Activated naive CD8-positive, alpha-beta T cell treated with anti-CD3 and anti-CD28 coated beads for 36 hours (primary cell): ENCODE measurements around the gene ATP1B4. TPM values are rescaled to one million over a fixed set of nuclear protein-coding genes. Genes with fewer than 3 reads are reported as not detected.
A peak's percentile ranks its signal among the peaks of the same experiment; 100 is the strongest.

ENCODE experiments used
- DNase-seq: peaks from one replicate; pipeline ENCODE4 v3.0.0; 2021
- H3K27ac Mint-ChIP-seq: one replicate; pipeline ENCODE4 v1.8.0; 2022; ENCODE audit warnings: mild to moderate bottlenecking, moderate library complexity, mixed read lengths
- H3K27me3 Mint-ChIP-seq: one replicate; pipeline ENCODE4 v1.8.0; 2022; ENCODE audit warnings: mild to moderate bottlenecking, mixed read lengths
- H3K36me3 Mint-ChIP-seq: one replicate; pipeline ENCODE4 v1.8.0; 2021; ENCODE audit warnings: mild to moderate bottlenecking, mixed read lengths
- H3K4me1 Mint-ChIP-seq: one replicate; pipeline ENCODE4 v1.8.0; 2021; ENCODE audit warnings: mixed read lengths
- H3K4me3 Mint-ChIP-seq: one replicate; pipeline ENCODE4 v1.8.0; 2022; ENCODE audit warnings: mild to moderate bottlenecking, moderate library complexity, mixed read lengths
- H3K9me3 Mint-ChIP-seq: one replicate; pipeline ENCODE4 v1.8.0; 2022; ENCODE audit warnings: mixed read lengths
- total RNA-seq, 2 experiments: library from RNA; stranded (reverse); gene quantifications; one replicate each; pipeline ENCODE4 v1.2.3, GENCODE V29; 2021

The ATP1B4 gene
- total RNA-seq, 2 experiments from 2014 or later: not detected

DNA sequence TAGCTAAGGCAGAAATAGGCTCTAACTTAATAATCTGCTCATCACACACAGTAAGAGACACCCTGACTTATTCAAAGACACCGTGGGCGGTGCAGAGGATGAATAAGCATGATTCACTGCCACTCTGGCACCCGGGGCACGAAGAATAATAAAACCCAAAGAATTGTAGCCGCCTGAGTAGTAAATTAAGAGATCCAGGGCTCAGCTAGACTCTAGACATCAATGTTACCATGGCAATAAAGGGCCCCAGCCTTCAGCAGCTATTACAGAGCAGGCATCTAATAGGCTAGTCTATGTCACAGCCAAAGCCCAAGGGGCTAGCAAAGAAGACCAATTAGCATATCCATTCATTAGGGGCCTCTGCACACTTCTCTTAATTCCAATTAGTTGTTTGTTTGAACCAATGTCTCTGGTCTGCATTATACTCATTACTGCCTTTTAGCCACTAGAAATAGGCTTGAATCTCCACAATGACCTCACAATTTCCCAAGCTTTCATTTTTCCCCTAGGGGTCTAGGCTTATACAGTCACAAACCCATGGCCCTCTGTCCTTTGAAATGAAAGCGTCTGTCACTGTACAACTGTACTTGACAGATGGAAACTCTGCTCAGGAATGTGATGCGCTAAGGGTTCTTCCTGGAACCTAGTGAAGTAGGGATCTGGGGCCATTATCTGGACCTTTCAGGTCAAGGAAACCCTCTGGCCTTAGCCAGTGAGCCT is 3.0 kb upstream of the ATP1B4 start:
- H3K4me3 Mint-ChIP-seq: no peak overlapping the region
- H3K36me3 Mint-ChIP-seq: no peaks in the 10 kb centered on the region
- no peak overlapping the region for H3K27ac Mint-ChIP-seq

DNA sequence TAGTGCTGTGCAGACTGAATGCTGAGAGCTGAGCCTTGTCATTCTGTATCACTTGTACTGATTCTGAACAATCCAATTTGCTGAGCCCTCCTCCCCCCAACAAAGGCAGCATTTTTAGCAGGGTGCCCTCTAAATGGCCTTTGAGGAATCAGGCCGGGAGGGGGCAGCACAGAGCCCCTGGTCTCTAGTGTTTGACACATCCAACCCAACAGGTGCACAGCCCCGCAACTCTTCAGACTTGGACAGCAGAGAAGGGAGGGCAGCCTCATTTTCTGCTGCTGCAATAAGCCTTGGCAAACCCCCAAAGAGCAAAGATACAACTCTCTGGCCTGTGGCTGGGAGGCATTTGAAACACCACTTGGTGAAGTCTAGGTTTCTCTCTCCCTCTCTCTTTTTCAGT is 3.4 kb downstream of the ATP1B4 start:
- Mint-ChIP-seq H3K4me3 (no peak overlapping the region), H3K36me3 (no peaks in the 10 kb centered on the region), H3K27ac (no peak overlapping the region), H3K4me1 (no peaks in the 10 kb centered on the region), H3K27me3 (no peaks in the 10 kb centered on the region), H3K9me3 (no peaks in the 10 kb centered on the region)
- peak; percentile 11 for DNase-seq

More for the DNA sequence above, 3.0 kb upstream of the ATP1B4 start:
- Mint-ChIP-seq H3K27me3 (no peaks in the 10 kb centered on the region), H3K9me3 (no peaks in the 10 kb centered on the region), H3K4me1 (peaks cover 7% of the 10 kb centered on the region)
- DNase-seq: peak; percentile 3

DNA sequence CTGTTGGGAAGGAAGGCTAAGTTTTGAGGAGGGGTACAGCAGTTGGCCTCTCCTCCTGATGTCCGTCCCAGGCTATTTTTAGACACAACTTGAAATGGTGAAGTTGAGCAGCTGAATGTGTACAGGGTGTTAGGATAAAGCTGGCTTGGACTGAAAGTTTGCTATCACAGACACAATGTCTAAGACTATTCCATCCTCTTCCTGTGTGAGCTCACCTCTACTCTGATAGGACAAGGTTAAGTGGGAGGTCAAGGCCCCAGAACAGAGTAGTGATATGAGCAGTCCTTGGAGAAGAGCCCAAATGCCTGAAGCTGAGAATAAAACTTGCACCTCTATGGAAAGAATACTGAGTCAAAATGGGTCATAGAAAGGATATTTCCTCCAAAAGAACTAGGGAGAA is 4.1 kb downstream of the ATP1B4 start:
- Mint-ChIP-seq H3K4me1 (no peaks in the 10 kb centered on the region), H3K36me3 (no peaks in the 10 kb centered on the region), H3K27me3 (no peaks in the 10 kb centered on the region), H3K9me3 (no peaks in the 10 kb centered on the region), H3K27ac (no peak overlapping the region), H3K4me3 (no peak overlapping the region)
- no peak for DNase-seq

DNA sequence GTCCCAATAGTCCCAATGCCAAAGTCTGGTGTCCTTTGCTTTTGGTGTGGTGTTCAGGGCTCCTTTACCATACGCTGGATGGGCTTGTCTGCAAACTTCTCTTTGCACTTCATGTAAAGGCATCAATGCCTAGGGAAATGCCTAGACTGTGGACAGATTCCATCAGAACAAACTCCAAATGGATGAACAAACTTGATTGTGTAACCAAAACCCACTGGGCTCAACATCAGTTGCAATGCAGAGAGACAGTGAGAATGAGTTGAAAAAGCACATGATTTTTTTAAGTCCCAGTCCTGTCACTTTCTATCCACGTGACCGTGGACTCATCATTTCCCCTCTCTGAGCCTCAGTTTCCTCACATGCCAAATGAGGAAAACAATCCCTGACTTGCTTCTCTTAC is 4.9 kb downstream of the ATP1B4 start:
- Mint-ChIP-seq H3K4me3 (no peak overlapping the region), H3K4me1 (no peaks in the 10 kb centered on the region), H3K27ac (no peak overlapping the region), H3K9me3 (no peaks in the 10 kb centered on the region), H3K27me3 (no peaks in the 10 kb centered on the region), H3K36me3 (no peaks in the 10 kb centered on the region)
- no peak for DNase-seq

DNA sequence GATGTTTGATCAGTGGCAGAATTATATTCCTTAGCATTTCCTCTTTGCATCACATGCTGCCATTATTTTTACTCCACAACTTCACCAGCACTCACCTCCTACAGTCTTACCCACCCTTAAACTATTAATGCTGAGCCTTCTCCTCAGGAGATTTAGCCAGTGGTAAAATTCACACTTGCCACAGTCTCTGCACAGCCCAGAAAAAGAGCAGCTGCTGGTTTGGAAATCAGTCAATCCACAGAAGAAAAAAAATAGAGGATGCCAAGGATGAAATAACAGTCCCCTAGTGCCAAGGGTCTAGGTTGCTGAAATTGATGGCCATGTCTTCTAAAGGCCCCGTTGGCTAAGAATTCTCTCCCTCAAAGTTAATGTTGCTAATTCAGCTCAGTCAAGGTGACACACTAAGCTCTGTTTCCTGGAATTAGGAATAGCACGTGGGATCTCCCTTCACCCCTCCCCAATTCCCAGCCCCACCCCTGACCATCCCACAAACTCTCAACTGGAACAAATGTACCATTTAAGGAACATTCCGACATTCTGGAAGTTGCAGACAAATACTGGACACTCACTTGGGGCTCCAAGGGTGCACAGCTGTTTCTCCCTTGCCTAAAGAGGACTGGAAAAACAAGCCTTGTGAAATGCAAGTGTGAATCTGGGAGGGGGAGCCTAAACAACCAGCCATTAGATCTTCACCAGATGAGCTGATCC is 5.7 kb downstream of the ATP1B4 start:
- Mint-ChIP-seq H3K9me3 (no peaks in the 10 kb centered on the region), H3K4me1 (no peaks in the 10 kb centered on the region), H3K4me3 (no peak overlapping the region), H3K36me3 (no peaks in the 10 kb centered on the region), H3K27ac (no peak overlapping the region), H3K27me3 (no peaks in the 10 kb centered on the region)
- no peak for DNase-seq

DNA sequence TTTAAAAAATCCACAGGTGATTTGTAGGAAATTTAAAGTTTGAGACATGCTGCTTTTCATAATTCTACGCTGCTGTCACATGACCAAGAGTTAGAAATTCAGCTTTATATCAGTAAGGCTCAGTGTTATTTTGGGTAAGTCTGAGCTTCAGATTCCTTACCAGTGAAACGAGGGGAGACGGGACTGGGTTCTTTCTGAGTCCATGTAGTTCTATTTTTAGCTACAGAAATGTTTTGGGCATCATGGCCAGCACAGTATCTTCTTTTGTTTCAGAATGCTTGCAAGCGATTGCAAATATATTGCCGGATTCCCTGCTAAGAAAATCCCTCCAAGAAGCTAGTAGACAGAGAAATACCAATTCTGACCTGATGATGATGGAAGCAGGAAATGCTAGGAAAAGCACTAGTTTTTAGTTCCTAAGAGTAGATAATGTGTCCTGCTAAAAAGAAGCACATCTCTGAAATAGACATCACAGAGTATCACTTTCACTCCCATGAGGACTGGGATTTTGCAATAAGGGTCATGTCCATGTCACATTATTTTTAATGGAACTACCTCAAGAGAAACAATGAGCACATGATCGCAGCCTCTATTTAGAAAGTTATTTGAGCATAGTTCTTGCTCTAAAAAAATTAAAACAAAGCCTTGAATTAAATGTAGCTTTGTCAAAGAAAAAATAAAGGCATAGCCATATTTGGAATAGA is 10.9 kb downstream of the ATP1B4 start:
- H3K36me3 Mint-ChIP-seq: no peaks in the 10 kb centered on the region

DNA sequence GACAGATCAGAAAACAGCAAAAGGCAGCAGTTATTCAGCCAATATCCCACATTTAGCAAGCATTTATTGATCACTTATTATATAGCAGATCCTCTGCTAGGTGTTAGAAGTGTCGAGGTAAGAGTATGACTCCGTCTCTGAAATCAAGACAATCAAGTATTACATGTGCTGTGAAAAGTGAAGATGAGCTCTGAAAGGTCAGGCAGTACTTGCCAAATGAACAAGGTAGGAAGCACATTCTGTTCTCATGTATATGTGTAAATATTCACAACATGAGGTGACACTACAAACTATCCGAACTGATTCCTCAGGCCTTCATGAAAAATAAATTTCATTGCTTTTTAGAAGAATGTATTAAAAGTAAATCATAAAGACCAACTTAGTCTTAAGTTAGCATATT is 15.3 kb downstream of the ATP1B4 start:
- H3K4me1 Mint-ChIP-seq: peaks cover 8% of the 10 kb centered on the region
- no peaks in the 10 kb centered on the region for H3K36me3 Mint-ChIP-seq
- no peaks in the 10 kb centered on the region for H3K9me3 Mint-ChIP-seq
- no peak overlapping the region for H3K4me3 Mint-ChIP-seq
- no peaks in the 10 kb centered on the region for H3K27me3 Mint-ChIP-seq
- DNase-seq: no peak
- H3K27ac Mint-ChIP-seq: no peak overlapping the region

More for the DNA sequence above, 10.9 kb downstream of the ATP1B4 start:
- Mint-ChIP-seq H3K27me3 (no peaks in the 10 kb centered on the region), H3K27ac (no peak overlapping the region), H3K9me3 (no peaks in the 10 kb centered on the region), H3K4me3 (no peak overlapping the region), H3K4me1 (no peaks in the 10 kb centered on the region)
- DNase-seq: no peak

DNA sequence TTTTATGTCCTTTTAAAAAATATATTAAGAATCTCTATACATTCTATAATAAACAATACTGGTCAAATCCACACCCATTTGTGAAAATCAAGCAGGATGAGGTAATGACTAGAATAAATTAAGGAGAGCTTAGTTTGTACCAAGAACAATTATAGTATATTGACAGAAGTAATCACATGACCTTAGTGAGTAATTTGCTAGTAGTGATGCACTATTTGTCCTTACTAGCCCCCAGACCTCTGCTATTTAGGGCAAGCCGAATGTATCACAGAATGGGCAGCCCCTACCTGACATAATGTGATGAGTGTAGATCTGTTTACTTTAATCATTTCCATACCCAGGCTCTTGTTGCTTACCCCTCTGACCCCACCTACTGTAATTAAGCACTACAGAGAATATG is 15.8 kb downstream of the ATP1B4 start:
- no peaks in the 10 kb centered on the region for H3K36me3 Mint-ChIP-seq
- no peaks in the 10 kb centered on the region for H3K9me3 Mint-ChIP-seq
- H3K27ac Mint-ChIP-seq: no peak overlapping the region
- no peak for DNase-seq
- H3K27me3 Mint-ChIP-seq: no peaks in the 10 kb centered on the region
- peaks cover 8% of the 10 kb centered on the region for H3K4me1 Mint-ChIP-seq
- H3K4me3 Mint-ChIP-seq: no peak overlapping the region

DNA sequence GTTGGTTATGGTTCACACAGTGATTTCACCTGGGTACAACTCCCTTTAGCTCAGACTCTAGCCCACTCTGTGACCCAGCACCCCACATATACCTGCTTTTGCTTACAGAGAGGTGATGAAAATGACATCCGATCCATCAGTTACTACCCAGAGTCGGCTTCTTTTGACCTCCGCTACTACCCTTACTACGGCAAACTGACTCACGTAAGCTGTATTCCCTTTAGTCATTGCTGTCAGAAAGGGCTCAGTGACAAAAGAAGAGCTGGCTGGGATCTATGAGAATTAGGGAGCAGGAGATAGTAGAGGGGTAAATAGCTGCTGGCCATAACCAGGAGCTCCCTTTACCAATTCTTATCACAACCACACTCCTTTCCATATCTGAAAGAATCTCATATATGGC is 16.7 kb downstream of the ATP1B4 start:
- no peaks in the 10 kb centered on the region for H3K27me3 Mint-ChIP-seq
- DNase-seq: no peak
- no peaks in the 10 kb centered on the region for H3K9me3 Mint-ChIP-seq
- no peaks in the 10 kb centered on the region for H3K36me3 Mint-ChIP-seq
- peaks cover 8% of the 10 kb centered on the region for H3K4me1 Mint-ChIP-seq
- H3K27ac Mint-ChIP-seq: no peak overlapping the region
- H3K4me3 Mint-ChIP-seq: no peak overlapping the region

DNA sequence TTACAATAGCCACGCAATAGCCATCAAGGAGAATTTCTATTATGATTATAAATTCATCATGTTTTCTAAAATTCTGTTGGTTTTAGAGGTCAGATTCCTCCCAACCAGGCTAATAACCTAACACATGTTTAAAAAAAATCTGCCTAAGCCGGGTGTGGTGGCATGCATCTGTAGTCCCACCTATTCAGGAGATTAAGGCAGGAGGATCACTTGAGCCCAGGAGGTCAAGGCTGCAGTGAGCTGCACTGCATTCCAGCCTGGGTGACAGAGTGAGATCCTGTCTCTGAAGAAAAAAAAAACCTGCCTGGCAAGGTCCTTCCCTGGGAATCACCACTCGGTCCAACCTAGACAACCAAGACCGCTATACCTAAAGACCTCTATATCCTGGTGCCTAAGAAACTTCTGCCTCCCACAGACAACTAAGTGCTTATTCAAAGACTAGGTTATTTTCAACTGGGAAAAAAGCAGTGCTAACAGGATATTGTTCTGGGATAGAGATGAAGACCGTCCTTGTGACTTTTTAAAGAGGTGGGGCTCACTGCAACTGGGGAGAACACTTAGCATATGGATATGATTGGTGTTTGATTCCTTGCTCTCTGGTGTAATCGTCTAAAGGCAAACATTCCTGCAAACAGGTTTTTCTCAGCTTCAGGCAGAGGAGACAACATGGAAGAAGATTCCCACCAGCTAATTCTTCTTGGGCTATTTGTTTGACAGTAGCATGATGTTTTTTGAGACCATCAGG is 18.2 kb downstream of the ATP1B4 start:
- peaks cover 8% of the 10 kb centered on the region for H3K4me1 Mint-ChIP-seq

DNA sequence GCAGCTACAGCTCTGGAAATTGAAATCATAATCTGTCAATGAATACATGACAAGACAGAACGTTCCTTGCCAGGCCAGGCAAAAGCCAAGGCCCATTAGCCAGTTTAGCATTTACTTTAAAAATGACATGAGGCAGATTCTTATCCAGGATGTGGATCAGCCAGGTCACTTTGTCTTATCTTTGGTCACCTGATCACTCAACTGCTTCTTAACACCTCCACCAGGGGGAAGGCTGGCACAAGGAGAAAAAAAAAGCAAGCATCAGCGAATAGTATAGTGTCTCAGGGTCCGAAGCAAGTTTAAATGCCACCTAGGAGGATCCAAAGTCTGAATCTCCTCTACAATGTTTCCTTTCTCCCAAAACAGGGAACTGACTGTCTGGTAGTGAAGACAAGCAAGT is 18.8 kb downstream of the ATP1B4 start:
- H3K4me1 Mint-ChIP-seq: peaks cover 8% of the 10 kb centered on the region
- H3K27me3 Mint-ChIP-seq: no peaks in the 10 kb centered on the region
- no peaks in the 10 kb centered on the region for H3K36me3 Mint-ChIP-seq
- H3K4me3 Mint-ChIP-seq: no peak overlapping the region
- no peak overlapping the region for H3K27ac Mint-ChIP-seq
- no peaks in the 10 kb centered on the region for H3K9me3 Mint-ChIP-seq
- DNase-seq: peak; percentile 3

More for the DNA sequence above, 18.2 kb downstream of the ATP1B4 start:
- no peaks in the 10 kb centered on the region for H3K27me3 Mint-ChIP-seq
- no peak overlapping the region for H3K27ac Mint-ChIP-seq
- H3K4me3 Mint-ChIP-seq: no peak overlapping the region
- H3K9me3 Mint-ChIP-seq: no peaks in the 10 kb centered on the region
- no peaks in the 10 kb centered on the region for H3K36me3 Mint-ChIP-seq
- DNase-seq: no peak

DNA sequence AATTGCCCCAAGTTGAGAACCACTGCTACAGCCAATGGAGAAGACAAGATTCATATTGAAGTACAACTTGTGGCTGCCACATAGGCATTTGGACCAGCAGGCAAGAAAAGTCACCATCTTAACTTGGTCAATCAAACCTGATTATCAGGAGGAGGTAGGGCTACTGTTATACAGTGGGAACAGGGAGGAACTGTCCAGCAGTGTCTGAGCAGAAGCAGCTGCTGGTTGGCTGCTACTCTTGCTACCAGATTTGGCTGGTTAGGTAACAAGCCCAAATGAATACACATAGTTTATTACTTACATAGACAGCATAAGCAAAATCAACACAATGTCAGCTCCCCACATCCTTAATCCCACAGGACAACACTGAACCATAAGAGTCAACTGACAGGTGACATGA is 39.4 kb downstream of the ATP1B4 start:
- DNase-seq: no peak
- H3K27ac Mint-ChIP-seq: no peak overlapping the region
- H3K27me3 Mint-ChIP-seq: no peaks in the 10 kb centered on the region
- no peaks in the 10 kb centered on the region for H3K9me3 Mint-ChIP-seq
- no peaks in the 10 kb centered on the region for H3K4me1 Mint-ChIP-seq
- H3K4me3 Mint-ChIP-seq: no peak overlapping the region
- H3K36me3 Mint-ChIP-seq: peaks cover 2% of the 10 kb centered on the region

DNA sequence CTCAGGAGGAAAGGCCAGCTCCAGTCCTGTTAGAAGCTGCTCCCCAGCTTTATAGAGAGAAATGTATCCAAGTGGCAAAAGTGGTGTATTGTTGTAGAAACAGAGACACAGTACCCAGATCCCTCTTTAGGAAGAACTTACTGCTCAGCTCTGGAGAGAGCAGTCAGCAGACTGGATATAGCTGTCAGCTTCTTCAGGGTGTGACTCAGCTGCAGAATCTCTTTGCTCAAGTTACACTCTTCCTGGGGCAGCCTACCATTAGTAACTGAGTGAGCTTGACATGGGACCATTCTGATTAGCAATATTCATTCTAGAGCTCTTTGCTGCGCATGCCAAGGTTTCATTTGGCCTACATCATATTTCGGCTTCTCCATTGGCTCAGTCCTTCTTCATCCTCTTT is 40.5 kb downstream of the ATP1B4 start:
- no peak for DNase-seq
- Mint-ChIP-seq H3K36me3 (peaks cover 2% of the 10 kb centered on the region), H3K4me3 (no peak overlapping the region), H3K9me3 (no peaks in the 10 kb centered on the region), H3K27me3 (no peaks in the 10 kb centered on the region), H3K4me1 (no peaks in the 10 kb centered on the region), H3K27ac (no peak overlapping the region)

DNA sequence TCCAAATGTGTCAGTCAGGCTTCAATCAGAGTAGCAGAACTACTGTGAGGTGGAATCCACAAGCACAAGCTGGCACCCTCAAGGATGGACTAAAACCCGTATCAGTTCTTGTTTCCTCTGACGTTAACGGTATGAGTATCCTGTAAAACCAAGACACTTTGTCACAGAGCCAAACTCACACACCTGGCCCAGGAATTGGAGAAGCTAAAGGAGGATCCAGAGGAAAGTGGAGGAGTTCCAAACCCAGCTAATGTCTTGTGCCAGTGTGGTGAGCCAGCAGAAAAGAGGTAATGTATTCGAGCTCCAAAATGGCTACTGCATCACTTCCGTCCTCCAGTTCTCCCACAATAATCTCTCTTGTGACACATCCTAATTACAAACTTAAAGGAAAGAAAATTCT is 44.7 kb downstream of the ATP1B4 start:
- DNase-seq: no peak
- Mint-ChIP-seq H3K27ac (no peak overlapping the region), H3K4me1 (no peaks in the 10 kb centered on the region)

DNA sequence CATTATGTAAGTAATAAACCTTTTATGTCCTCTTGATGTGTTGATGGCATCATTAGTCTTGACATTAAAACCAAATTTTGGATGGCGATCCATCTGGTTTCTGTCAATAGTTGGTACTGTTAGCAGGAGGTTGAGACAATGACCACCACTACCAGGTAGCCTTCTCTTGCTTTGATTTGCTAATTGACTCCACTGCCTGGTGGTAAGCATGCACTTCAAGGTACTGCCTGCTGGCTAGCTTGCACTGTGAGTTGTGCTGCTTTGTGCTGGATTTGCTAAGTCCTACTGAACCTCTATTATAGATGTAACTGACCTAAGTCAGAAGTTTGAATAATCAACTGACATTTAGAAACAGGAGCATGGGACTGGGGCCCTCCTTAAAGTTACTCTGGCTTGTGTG is 46.3 kb downstream of the ATP1B4 start:
- Mint-ChIP-seq H3K36me3 (peaks cover 2% of the 10 kb centered on the region), H3K9me3 (no peaks in the 10 kb centered on the region), H3K4me3 (no peak overlapping the region), H3K27ac (no peak overlapping the region), H3K4me1 (no peaks in the 10 kb centered on the region), H3K27me3 (no peaks in the 10 kb centered on the region)
- no peak for DNase-seq

More for the DNA sequence above, 44.7 kb downstream of the ATP1B4 start:
- no peaks in the 10 kb centered on the region for H3K9me3 Mint-ChIP-seq
- H3K4me3 Mint-ChIP-seq: no peak overlapping the region
- H3K27me3 Mint-ChIP-seq: no peaks in the 10 kb centered on the region
- peaks cover 2% of the 10 kb centered on the region for H3K36me3 Mint-ChIP-seq
